ENCODE results near the gene CHST12.
"Not testable (repeated sequence)": the region's sequence is repeated elsewhere in the genome, so short reads cannot be mapped to it uniquely, and the experiment has no call there.

Gene CHST12

GRCh38 chr7:2386964-2387669 is 16.3 kb upstream of the CHST12 start:
- no peak for DNase-seq (ENCODE audit: low spot score)

DNA sequence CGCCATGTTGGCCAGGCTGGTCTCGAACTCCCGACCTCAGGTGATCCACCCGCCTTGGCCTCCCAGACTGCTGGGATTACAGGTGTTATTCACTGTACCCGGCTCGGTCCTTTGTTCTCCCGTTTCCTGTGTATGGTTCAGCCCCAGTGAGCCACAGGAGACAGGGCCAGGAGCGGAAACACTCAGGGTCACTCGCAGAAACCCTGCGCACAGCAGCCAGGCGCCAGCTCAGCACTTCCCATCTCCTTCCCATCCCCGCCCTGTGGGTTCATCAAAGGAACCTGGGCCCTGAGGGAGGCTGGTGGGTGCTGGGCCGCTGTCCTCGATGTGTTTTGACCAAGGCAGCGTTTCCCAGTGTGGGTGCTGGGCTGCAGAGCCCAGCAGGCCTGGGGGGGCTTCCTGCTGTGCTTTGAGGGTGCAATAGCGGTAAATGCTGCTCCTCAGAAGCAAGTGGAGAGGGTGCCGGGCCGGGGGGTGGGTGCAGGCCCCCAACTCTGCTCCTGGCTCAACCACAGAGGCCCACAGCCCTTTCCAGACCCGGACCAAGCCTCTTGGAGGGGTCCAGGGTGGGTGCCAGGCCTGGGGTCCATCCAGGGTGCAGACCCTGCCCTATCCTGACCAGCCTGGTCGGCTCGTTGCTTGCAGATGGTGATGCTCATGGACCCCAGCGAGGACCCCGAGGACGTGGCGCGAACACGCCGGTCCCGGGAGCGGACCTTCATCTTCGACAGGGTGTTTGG is 15.3 kb upstream of the CHST12 start:
- no peak for DNase-seq (ENCODE audit: low spot score)
- TF ChIP-seq, protein P1, sequence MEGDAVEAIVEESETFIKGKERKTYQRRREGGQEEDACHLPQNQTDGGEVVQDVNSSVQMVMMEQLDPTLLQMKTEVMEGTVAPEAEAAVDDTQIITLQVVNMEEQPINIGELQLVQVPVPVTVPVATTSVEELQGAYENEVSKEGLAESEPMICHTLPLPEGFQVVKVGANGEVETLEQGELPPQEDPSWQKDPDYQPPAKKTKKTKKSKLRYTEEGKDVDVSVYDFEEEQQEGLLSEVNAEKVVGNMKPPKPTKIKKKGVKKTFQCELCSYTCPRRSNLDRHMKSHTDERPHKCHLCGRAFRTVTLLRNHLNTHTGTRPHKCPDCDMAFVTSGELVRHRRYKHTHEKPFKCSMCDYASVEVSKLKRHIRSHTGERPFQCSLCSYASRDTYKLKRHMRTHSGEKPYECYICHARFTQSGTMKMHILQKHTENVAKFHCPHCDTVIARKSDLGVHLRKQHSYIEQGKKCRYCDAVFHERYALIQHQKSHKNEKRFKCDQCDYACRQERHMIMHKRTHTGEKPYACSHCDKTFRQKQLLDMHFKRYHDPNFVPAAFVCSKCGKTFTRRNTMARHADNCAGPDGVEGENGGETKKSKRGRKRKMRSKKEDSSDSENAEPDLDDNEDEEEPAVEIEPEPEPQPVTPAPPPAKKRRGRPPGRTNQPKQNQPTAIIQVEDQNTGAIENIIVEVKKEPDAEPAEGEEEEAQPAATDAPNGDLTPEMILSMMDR (IDR thresholded peaks at IDR 0.05; ENCODE audit: extremely low read depth, missing control alignments), result no peak

More at GRCh38 chr7:2386964-2387669, 16.3 kb upstream of the CHST12 start:
- TF ChIP-seq, protein P1 (IDR thresholded peaks at IDR 0.05; ENCODE audit: extremely low read depth, missing control alignments), result no peak

GRCh38 chr7:2388637-2388954 is 14.8 kb upstream of the CHST12 start:
- no peak for DNase-seq (ENCODE audit: low spot score)

DNA sequence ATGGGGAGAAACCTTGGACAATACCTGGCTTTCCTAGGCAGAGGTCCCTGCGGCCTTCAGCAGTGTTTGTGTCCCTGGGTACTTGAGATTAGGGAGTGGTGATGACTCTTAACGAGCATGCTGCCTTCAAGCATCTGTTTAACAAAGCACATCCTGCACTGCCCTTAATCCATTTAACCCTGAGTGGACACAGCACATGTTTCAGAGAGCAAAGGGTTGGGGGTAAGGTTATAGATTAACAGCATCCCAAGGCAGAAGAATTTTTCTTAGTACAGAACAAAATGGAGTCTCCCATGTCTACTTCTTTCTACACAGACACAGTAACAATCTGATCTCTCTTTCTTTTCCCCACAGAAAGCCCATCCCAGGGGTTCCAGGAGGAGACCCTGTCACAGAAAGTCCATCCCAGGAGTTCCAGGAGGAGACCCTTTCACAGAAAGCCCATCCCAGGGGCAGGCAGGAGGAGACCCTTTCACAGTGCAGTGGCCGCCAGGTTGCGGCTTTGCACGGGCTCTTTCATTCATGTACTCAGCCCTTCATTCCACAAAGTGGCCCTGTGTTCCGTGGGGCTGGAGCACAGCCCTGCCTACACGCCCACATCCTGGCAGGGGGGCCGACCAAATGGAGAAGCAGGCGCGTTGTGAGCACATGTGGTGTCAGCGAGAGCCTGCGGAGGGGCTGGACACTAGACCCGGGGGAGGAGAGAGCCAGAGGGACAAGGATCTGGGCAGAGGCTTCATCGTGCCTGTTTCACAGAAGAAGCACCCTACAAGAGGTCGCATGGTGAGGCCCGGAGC is 13.2 kb upstream of the CHST12 start:
- DNase-seq (ENCODE audit: low spot score), result not testable (repeated sequence)

More at GRCh38 chr7:2388637-2388954, 14.8 kb upstream of the CHST12 start:
- TF ChIP-seq, protein P1 (IDR thresholded peaks at IDR 0.05; ENCODE audit: extremely low read depth, missing control alignments), result no peak

GRCh38 chr7:2393706-2394105 is 9.7 kb upstream of the CHST12 start:
- TF ChIP-seq, protein P1 (IDR thresholded peaks at IDR 0.05; ENCODE audit: extremely low read depth, missing control alignments), result no peak
- DNase-seq (ENCODE audit: low spot score), result no peak

GRCh38 chr7:2394566-2395082 is 8.8 kb upstream of the CHST12 start:
- no peak for DNase-seq (ENCODE audit: low spot score)
- TF ChIP-seq, protein P1 (IDR thresholded peaks at IDR 0.05; ENCODE audit: extremely low read depth, missing control alignments), result no peak

- no peak for DNase-seq (ENCODE audit: low spot score)
- TF ChIP-seq, protein P1 (IDR thresholded peaks at IDR 0.05; ENCODE audit: extremely low read depth, missing control alignments), result no peak
Measured at GRCh38 chr7:2398506-2398905, 4.9 kb upstream of the CHST12 start.

All from GM20000 (cell line).